OCI-LY1 (cell line): ENCODE results near the gene TRPV6.

Experiments
- H2AFZ ChIP-seq: fragments of 200-600 bp; sonication (generic), shearing (Covaris generic); 2 replicates; pipeline ENCODE4 v1.6.0; 2014; ENCODE audit warnings: antibody characterized with exemption, mild to moderate bottlenecking, low read length
- H3F3A ChIP-seq: fragments of 200-600 bp; sonication (generic), shearing (Covaris generic); 2 replicates; pipeline ENCODE4 v1.6.0; 2014; ENCODE audit warnings: mild to moderate bottlenecking, antibody characterized with exemption, low read length, moderate library complexity; ENCODE audit not compliant: insufficient read depth
- H3K27ac ChIP-seq: fragments of 200-600 bp; sonication (generic); 2 replicates; pipeline ENCODE4 v1.5.1; 2014; ENCODE audit warnings: low read length, mixed run types, mild to moderate bottlenecking, low read depth; ENCODE audit not compliant: poor library complexity, severe bottlenecking
- H3K27me3 ChIP-seq: fragments of 200-600 bp; sonication (generic); 2 replicates; pipeline ENCODE4 v1.6.0; 2014; ENCODE audit warnings: antibody characterized with exemption, mild to moderate bottlenecking, low read length, moderate library complexity; ENCODE audit not compliant: insufficient read depth
- H3K36me3 ChIP-seq: fragments of 200-600 bp; sonication (generic); 2 replicates; pipeline ENCODE4 v1.6.1; 2014; ENCODE audit warnings: mild to moderate bottlenecking, antibody characterized with exemption, low read length, moderate library complexity, mixed read lengths; ENCODE audit not compliant: insufficient read depth
- H3K4me1 ChIP-seq: fragments of 200-600 bp; sonication (generic); 2 replicates; pipeline ENCODE4 v1.5.1; 2014; ENCODE audit warnings: mild to moderate bottlenecking, low read length, moderate library complexity; ENCODE audit not compliant: insufficient read depth, severe bottlenecking
- H3K4me2 ChIP-seq: fragments of 200-600 bp; sonication (generic), shearing (Covaris generic); 2 replicates; pipeline ENCODE4 v1.6.1; 2014; ENCODE audit warnings: low read length
- H3K4me3 ChIP-seq: fragments of 200-600 bp; sonication (generic); 2 replicates; pipeline ENCODE4 v1.5.1; 2014; ENCODE audit warnings: low read length, low read depth, mild to moderate bottlenecking, mixed read lengths; ENCODE audit not compliant: poor library complexity, severe bottlenecking
- H3K79me2 ChIP-seq: fragments of 200-600 bp; shearing (Covaris generic); 2 replicates; pipeline ENCODE4 v1.6.1; 2016; ENCODE audit warnings: mixed run types, low read length, mixed read lengths; ENCODE audit not compliant: insufficient read depth
- H3K9ac ChIP-seq: fragments of 200-600 bp; sonication (generic), shearing (Covaris generic); 2 replicates; pipeline ENCODE4 v1.6.1; 2014; ENCODE audit warnings: mild to moderate bottlenecking, low read length, mixed read lengths
- H3K9me2 ChIP-seq: fragments of 200-600 bp; sonication (generic), shearing (Covaris generic); 2 replicates; pipeline ENCODE4 v1.6.1; 2014; ENCODE audit warnings: low read depth, mild to moderate bottlenecking, low read length, mixed read lengths
- H3K9me3 ChIP-seq: fragments of 200-600 bp; shearing (Covaris generic); 2 replicates; pipeline ENCODE4 v1.6.1; 2014; ENCODE audit warnings: low read length, mixed read lengths
- H4K20me1 ChIP-seq: fragments of 200-600 bp; sonication (generic), shearing (Covaris generic); 2 replicates; pipeline ENCODE4 v1.6.0; 2016; ENCODE audit warnings: mild to moderate bottlenecking, low read length; ENCODE audit not compliant: insufficient read depth
- EZH2 ChIP-seq: fragments of 200-600 bp; sonication (generic), shearing (Covaris generic); IDR thresholded peaks from 2 replicates; pipeline ENCODE4 v1.8.0; 2017; ENCODE audit warnings: borderline replicate concordance, mixed run types, mild to moderate bottlenecking, antibody characterized with exemption, low read length, moderate library complexity, mixed read lengths
- TF ChIP-seq, protein P1 (sequence below): fragments of 200-600 bp; sonication (generic), shearing (Covaris generic); IDR thresholded peaks from 2 replicates; pipeline ENCODE4 v1.5.1; 2017; ENCODE audit warnings: mild to moderate bottlenecking, antibody characterized with exemption, low read length, moderate library complexity, mixed read lengths

TRPV6 gene

DNA sequence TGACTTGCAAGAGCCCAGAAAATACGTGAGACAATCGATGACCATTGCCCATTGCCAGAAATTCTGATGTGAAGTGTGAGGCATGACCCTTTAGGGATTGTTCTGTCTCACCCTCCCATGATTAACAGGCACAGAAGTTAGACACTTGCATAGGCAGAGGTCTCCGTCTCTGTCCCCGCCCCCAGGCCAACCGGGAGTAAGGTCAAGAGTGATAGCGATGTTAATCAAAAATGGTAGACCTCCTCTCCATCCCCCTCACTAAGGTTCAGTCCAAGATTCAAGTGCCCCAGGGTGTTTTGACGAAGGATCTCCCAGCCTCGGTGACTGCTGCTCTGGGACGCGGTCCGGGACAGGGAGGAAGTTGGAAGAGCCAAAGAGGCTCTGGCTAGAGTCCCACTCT, 22.7 kb upstream of the TRPV6 start:
- Histone ChIP-seq H4K20me1 (no peaks in the 10 kb centered on the region), H3K79me2 (no peaks in the 10 kb centered on the region), H3F3A (no peaks in the 10 kb centered on the region), H3K4me3 (no peak overlapping the region), H2AFZ (no peak overlapping the region), H3K9ac (no peak overlapping the region), H3K9me2 (no peaks in the 10 kb centered on the region), H3K4me2 (no peak overlapping the region), H3K4me1 (no peaks in the 10 kb centered on the region), H3K36me3 (no peaks in the 10 kb centered on the region), H3K27me3 (peaks cover 3% of the 10 kb centered on the region; the same call in 1 of the 2 replicates), H3K27ac (no peak overlapping the region), H3K9me3 (peaks cover 8% of the 10 kb centered on the region)
- no peak for TF ChIP-seq EZH2
- TF ChIP-seq, protein P1, sequence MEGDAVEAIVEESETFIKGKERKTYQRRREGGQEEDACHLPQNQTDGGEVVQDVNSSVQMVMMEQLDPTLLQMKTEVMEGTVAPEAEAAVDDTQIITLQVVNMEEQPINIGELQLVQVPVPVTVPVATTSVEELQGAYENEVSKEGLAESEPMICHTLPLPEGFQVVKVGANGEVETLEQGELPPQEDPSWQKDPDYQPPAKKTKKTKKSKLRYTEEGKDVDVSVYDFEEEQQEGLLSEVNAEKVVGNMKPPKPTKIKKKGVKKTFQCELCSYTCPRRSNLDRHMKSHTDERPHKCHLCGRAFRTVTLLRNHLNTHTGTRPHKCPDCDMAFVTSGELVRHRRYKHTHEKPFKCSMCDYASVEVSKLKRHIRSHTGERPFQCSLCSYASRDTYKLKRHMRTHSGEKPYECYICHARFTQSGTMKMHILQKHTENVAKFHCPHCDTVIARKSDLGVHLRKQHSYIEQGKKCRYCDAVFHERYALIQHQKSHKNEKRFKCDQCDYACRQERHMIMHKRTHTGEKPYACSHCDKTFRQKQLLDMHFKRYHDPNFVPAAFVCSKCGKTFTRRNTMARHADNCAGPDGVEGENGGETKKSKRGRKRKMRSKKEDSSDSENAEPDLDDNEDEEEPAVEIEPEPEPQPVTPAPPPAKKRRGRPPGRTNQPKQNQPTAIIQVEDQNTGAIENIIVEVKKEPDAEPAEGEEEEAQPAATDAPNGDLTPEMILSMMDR = no peak

GRCh38 chr7:142906643-142907042, 21.1 kb upstream of the TRPV6 start:
- no peak overlapping the region for H3K4me2 ChIP-seq
- H3K27ac ChIP-seq = no peak overlapping the region
- H3K27me3 ChIP-seq = no peaks in the 10 kb centered on the region
- TF ChIP-seq EZH2 = no peak
- H3K4me3 ChIP-seq = no peak overlapping the region
- H3K9me2 ChIP-seq = no peaks in the 10 kb centered on the region
- H3K36me3 ChIP-seq = no peaks in the 10 kb centered on the region
- H4K20me1 ChIP-seq = no peaks in the 10 kb centered on the region
- H3K4me1 ChIP-seq = no peaks in the 10 kb centered on the region
- no peaks in the 10 kb centered on the region for H3F3A ChIP-seq
- H3K79me2 ChIP-seq = no peaks in the 10 kb centered on the region
- peaks cover 8% of the 10 kb centered on the region for H3K9me3 ChIP-seq
- no peak overlapping the region for H3K9ac ChIP-seq
- H2AFZ ChIP-seq = no peak overlapping the region

DNA sequence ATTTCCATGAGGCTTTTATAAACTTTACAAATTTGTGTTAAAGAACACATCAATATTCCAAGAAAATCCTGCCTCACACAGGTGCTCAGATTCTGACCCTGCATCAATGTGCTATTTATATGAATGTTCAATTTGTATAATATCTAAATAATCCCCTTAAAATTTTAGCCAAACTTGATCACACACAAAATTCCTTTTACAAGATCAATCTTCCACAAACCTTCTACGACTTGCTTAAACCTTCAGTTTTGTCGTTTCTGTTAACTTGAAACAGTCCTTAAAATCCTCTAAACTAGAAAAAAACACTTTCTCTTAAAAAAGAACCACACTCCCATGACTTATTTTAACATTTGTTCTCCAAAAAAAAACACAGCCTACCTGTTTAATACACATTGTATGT, 20.2 kb upstream of the TRPV6 start:
- Histone ChIP-seq H3K4me2 (no peak overlapping the region), H3K4me1 (no peaks in the 10 kb centered on the region), H3K9ac (no peak overlapping the region), H3K27me3 (no peaks in the 10 kb centered on the region), H3K79me2 (no peaks in the 10 kb centered on the region), H3K9me2 (no peaks in the 10 kb centered on the region), H3K9me3 (peaks cover 8% of the 10 kb centered on the region), H3K4me3 (no peak overlapping the region), H3F3A (no peaks in the 10 kb centered on the region), H4K20me1 (no peaks in the 10 kb centered on the region), H3K36me3 (no peaks in the 10 kb centered on the region), H2AFZ (no peak overlapping the region), H3K27ac (no peak overlapping the region)
- TF ChIP-seq, protein P1 = no peak
- no peak for TF ChIP-seq EZH2

DNA sequence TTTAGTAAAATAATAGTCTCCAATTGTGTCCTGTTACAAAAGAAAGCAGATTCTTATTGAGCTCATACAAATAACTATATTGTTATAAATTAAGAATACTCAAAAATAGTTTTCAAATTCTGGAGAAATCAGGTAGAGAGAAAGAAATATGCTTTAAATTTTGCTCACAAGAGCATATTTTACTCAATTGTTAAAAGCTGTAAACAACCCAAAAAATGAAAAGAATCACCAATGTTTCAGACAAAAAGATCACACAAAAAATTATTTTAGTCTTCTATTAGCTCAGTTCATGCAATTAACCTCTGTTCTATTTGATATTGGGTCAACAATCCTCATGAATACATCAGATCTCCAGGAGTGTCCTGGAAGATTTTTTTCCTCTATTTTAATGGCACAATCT, 18.6 kb upstream of the TRPV6 start:
- no peaks in the 10 kb centered on the region for H3K79me2 ChIP-seq
- H3K9ac ChIP-seq = no peak overlapping the region
- H3K27ac ChIP-seq = no peak overlapping the region
- H3K36me3 ChIP-seq = no peaks in the 10 kb centered on the region
- H3K9me3 ChIP-seq = peaks cover 8% of the 10 kb centered on the region
- no peaks in the 10 kb centered on the region for H4K20me1 ChIP-seq
- H3F3A ChIP-seq = no peaks in the 10 kb centered on the region
- no peaks in the 10 kb centered on the region for H3K27me3 ChIP-seq
- H3K4me1 ChIP-seq = no peaks in the 10 kb centered on the region
- no peak overlapping the region for H3K4me3 ChIP-seq
- H3K9me2 ChIP-seq = no peaks in the 10 kb centered on the region
- TF ChIP-seq, protein P1 = no peak
- TF ChIP-seq EZH2 = no peak
- H2AFZ ChIP-seq = no peak overlapping the region
- H3K4me2 ChIP-seq = no peak overlapping the region
